ENCODE data around the gene CAB39. TPM values are rescaled to one million over a fixed set of nuclear protein-coding genes. Genes with fewer than 3 reads are reported as not detected.

CAB39 gene
- total and polyA plus RNA-seq, 2 experiments from 2014 or later = 18.7 to 67.5 TPM

GRCh38 chr2:230794497-230794896 lies 81.9 kb downstream of the CAB39 start:
- no peak for TF ChIP-seq CREB1 (CRISPR knock-in tag; IDR thresholded peaks at IDR 0.05; ENCODE audit: low read depth)
- TF ChIP-seq JUNB (IDR thresholded peaks at IDR 0.05; ENCODE audit: unreplicated experiment) = no peak
- no peak for TF ChIP-seq CTCF (conservative IDR thresholded peaks at IDR 0.05; ENCODE audit: low read depth in 2 of 2)
- no peak for TF ChIP-seq EZH2phosphoT487 (IDR thresholded peaks at IDR 0.05; ENCODE audit: unreplicated experiment)
- no peak for TF ChIP-seq STAT1 (IDR thresholded peaks at IDR 0.05; ENCODE audit: unreplicated experiment)
- TF ChIP-seq ETS1 (IDR thresholded peaks at IDR 0.05) = no peak
- TF ChIP-seq ZNF331 (CRISPR knock-in tag; IDR thresholded peaks at IDR 0.05; ENCODE audit: low read depth) = no peak
- no peak for TF ChIP-seq POLR2AphosphoS5 (IDR thresholded peaks at IDR 0.05; ENCODE audit: low read depth)
- TF ChIP-seq EZH2 (IDR thresholded peaks at IDR 0.05; ENCODE audit: low read depth, unreplicated experiment) = no peak
- TF ChIP-seq ZNF462 (CRISPR knock-in tag; IDR thresholded peaks at IDR 0.05) = no peak
- no peak for TF ChIP-seq NANOG (IDR thresholded peaks at IDR 0.05; ENCODE audit: borderline replicate concordance)
- no peak for TF ChIP-seq ZNF114 (CRISPR knock-in tag; IDR thresholded peaks at IDR 0.05)
- no peak for TF ChIP-seq REST (IDR thresholded peaks at IDR 0.05; ENCODE audit: unreplicated experiment)
- DNase-seq (ENCODE audit: low spot score) (peak; percentile 42), ATAC-seq (no peak)
- H3K36me3 Mint-ChIP-seq (ENCODE audit: low read depth) = peaks cover 42% of the 10 kb centered on the region
- Histone ChIP-seq H3F3A (replicated peaks; ENCODE audit: low read depth) (no peaks in the 10 kb centered on the region), H3K27ac (ENCODE audit: low read depth) (peak overlapping the region; percentile 43; the same call in 1 of the 2 replicates), H3K36me3 (ENCODE audit: insufficient read depth) (peaks cover 2% of the 10 kb centered on the region; the same call in 1 of the 2 replicates), H2AFZ (no peak overlapping the region), H3K4me3 (no peak overlapping the region), H3K27me3 (ENCODE audit: insufficient read depth) (no peaks in the 10 kb centered on the region), H3K4me2 (no peak overlapping the region), H3K9me2 (ENCODE audit: insufficient read depth) (no peaks in the 10 kb centered on the region), H3K79me2 (replicated peaks; ENCODE audit: insufficient read depth) (peaks cover 8% of the 10 kb centered on the region), H4K20me1 (replicated peaks; ENCODE audit: insufficient read depth) (no peaks in the 10 kb centered on the region), H3K4me1 (ENCODE audit: insufficient read depth) (peaks cover 20% of the 10 kb centered on the region)
- H3K4me3 Mint-ChIP-seq = no peak overlapping the region
- peaks cover 16% of the 10 kb centered on the region for H3K4me1 Mint-ChIP-seq
- no peaks in the 10 kb centered on the region for H3K9me3 Mint-ChIP-seq
- H3K27ac Mint-ChIP-seq = no peak overlapping the region; the same call in 1 of the 2 replicates
- H3K27me3 Mint-ChIP-seq (ENCODE audit: insufficient read depth, low read depth, poor library complexity) = no peaks in the 10 kb centered on the region
